GM18909 (cell line): ENCODE measurements around the gene ESR2.

Experiments
- ATAC-seq: cut with Tn5 transposase; IDR thresholded peaks from one replicate; pipeline ENCODE4 v1.9.1; 2021; ENCODE audit warnings: mild to moderate bottlenecking; ENCODE audit not compliant: unreplicated experiment, poor library complexity

ESR2 gene

DNA sequence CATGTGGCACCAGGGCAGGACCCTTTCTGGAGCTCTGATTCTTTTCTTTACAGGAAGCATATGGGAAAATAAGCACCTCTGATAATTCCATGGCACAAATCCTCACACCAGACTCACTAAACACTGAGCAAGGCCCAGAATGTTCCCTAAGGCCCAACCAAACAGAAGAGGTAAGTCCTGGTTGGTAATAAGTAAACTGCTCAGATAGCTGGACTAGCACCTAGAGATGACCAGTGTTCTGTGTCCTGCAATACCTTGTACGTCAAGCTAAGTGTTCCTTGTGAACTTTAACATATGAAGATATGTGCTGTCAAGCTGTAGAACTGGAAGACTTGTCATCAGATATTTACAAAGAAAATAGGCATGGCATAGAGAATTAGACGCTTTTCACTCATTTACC lies 186.7 kb downstream of the ESR2 start:
- ATAC-seq, result no peak

DNA sequence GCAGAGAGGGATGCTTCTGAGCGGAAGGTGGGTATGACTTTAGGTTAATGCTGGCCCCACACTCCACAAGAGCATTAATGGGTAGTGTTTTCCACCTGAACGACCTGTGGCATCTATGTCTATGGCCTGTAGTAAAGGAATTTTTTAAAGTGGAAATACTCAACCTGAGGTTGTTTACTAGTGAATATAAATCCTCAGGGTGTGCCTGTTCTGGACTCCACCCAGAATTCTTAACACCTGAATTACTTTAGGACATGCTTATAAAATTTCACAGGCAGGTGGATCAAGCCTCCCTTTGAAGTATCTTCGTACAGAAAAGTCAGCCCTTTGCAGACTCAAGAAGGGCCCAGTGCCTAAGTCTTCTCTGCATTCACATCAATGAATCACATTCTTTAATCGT lies 196.1 kb downstream of the ESR2 start:
- no peak for ATAC-seq

DNA sequence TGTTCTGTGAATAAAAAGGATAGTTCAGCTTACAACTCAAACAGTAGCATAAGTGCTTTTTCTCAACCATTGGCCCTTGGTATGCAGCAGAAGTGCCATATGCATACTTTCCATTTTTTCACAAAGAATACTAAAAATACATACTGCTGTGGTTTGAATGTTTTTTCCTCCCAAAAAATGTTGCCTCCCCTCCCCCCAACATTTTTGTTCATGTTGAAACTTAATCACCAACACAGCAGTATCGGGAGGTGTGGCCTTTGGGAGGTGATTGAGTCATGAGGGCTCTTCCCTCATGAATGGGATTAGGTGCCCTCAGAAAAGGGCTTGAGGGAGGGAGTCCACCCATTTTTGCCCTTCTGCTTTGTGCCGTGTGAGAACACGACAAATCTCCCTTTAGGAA lies 198.6 kb downstream of the ESR2 start:
- ATAC-seq, result no peak

DNA sequence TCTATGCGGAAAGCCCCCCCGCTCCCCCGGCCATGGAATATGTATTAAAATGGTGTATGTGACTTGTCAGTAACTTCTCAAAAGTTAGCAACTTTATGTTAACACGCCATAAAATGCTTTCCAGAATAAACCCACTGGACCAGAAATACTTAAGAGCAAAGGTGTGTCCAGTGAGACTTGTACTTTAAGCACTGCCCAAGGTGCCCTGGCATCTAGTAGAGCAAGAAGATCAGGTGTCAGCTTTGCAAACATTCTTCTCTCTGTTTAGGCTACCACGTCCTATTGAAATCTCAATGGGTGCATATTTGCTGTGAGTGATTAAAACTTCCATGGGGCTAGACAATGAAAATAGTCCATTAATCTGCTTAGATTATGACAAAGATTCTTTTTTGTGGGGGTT lies 201.2 kb downstream of the ESR2 start:
- no peak for ATAC-seq

DNA sequence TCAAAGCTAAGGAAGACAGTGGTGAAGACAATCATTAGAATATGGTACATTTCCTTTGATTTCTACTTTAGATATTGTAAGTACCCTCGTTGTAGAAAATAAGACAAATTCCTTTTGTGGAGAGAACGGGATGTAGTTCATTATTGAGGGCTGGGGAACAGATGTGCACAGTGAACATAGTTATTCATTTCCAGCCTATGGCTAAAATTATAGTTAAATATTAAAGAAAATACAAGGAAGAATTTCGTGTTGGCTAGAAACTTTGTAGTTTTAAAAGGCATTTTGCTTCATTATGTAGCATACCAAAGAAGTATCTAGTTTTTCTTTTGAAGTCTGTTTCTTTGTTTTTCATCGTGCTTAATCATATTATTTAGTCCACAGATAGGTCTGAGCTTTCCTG lies 201.8 kb downstream of the ESR2 start:
- no peak for ATAC-seq

DNA sequence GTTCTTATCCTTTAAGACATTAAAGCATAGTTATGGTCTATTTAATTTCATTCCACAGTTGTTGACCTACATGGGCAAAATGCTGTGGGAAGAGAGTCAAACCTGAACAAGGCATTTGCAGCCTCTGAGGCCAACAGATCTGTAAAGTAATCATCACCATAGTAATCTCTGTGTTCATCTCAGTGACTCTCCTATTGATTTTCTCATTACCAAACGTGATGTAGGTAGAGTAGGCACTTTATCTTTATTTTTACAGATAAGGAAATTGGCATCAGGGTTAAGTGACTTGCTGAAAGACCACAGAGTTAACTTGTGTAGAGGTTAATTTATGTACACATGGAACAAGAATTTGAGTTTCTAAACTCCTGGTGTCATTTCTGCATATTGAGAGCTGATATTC lies 203.0 kb downstream of the ESR2 start:
- no peak for ATAC-seq

DNA sequence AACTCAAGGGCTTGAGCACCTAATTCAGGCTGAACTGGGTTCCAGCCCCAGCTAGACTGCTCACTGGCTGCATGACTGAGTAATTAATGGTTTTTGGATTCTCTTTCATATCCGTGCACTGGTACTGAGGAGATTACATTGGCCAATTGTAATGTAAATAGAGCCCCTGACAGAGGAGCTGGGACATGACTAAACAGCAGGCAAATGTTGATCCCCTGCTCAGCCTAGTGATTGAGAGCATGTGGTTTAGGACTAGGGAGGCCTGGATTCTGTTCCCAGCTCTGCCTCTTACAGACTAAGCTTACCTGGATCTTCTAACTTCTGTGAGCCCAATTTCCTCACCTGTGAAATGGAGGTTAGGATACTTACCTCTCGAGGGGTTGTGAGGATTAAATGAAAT lies 204.3 kb downstream of the ESR2 start:
- no peak for ATAC-seq

DNA sequence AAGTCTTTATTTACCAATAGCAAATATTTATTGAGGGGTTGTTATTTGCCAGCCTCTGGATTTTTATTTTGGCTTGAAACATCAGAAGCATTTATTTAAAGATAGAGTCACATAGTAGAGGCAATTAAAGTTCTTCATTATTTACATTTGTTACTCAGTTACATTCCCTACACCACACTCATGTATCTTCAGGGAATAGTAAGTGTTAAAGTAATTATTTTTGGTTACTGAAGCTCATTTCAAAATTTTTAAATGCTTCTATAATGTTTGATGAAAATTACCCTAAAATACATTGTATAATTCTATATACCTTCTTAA lies 205.6 kb downstream of the ESR2 start:
- no peak for ATAC-seq

DNA sequence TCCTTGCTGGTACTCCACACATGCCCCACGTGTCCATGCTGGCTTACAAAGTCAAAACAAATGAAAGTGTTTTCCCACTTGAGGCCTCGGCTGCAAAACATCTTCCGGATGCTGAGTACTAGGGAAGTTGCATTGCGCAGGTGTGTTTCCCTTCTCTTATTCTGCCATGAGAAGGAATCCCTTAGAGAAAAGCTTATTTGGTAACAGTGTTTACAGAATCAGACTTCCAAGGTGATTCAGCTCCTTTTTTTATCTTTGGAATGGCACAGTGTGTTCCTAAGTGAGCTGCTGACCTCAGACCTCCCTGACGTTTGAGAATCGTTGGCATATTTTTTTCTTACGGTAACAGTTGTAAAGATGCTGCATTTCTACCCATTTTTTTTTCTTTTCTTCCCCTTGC lies 211.3 kb downstream of the ESR2 start:
- no peak for ATAC-seq

DNA sequence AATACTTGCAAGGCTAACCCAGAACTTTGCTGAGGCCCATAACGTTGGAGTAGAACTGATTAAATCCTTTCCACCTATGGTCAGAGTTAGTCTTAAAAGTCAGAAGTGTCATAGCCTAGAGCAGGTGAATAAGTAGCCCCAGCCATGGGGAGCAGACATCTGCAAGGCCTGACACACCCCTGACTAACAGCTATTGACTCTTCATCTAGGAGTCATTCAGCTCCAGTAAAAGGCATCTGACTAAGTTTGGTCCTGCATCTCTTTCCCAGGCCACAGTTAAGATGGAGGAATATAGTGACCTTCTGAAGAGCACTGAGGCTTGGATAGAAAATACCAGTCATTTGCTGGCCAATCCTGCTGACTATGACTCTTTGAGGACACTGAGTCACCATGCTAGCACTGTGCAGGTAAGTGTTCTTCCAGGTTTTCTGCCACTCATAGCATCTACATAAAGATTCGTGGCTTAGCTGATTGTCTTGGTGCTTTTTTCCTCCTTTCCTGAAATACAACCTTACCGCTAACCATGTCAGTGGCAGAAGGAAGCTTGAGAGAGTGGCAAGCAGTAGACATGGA lies 212.9 kb downstream of the ESR2 start:
- ATAC-seq, result no peak

DNA sequence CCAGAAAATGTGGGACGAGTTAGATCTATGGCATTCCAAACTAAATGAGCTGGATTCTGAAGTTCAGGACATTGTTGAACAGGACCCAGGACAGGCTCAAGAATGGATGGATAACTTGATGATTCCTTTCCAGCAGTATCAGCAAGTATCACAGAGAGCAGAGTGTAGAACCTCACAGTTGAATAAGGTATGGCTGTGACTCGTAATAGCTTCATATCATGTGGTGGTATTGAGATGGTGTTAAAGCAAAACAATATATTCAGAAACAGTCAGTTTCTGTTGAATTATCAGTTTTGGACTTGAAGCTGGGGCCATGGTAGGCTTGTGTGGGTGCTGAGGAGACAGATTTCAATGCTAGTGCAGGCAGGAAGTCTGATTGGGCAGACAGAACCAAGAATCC lies 213.7 kb downstream of the ESR2 start:
- no peak for ATAC-seq

DNA sequence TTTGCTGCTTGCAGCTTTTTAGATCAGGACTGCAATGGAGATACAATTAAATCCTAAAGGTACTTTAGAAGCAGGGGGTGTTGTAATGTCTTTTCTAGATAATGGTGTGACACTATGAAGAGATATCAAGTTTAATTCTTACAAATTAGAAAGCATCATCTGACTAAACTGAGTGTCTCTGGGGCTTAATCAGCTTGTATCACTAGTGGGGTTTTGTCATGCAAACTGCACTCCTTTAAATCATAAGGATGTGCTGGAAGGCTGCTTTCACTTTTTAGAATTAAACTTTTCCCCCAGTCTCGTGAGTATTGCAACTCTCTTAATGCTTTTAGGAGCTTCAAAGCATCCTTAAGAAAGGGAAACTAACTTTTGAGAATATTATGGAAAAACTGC lies 218.6 kb downstream of the ESR2 start:
- no peak for ATAC-seq

DNA sequence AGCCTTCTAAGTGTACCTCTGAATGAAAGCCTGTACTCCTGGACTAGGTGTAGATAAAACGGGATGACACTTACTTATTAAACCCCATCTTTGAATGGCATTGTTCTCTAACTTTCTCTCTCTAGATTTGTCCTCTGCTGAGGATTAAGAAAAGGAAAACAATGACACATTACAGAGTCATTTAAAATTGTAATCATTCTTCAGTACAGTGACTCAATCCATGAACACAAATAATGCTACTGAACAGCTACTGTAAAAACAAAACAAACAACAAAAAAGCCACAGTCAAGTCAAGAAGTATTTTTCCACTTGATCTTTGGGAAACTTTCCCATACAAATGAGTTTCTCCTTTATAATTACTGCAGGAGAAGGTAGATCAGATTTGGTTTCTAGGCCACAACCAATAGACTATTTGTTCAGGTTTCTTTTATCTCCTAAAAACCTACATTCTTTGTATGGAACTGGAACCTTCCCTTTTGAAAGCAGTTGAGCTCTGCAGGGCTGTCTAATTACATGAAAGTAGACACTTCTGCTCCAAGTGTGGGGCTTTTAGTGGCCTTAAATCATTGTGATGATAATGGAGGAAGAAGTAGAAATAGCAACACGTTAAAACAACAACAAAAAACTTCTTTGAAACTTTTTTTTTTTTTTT lies 219.1 kb downstream of the ESR2 start:
- no peak for ATAC-seq

DNA sequence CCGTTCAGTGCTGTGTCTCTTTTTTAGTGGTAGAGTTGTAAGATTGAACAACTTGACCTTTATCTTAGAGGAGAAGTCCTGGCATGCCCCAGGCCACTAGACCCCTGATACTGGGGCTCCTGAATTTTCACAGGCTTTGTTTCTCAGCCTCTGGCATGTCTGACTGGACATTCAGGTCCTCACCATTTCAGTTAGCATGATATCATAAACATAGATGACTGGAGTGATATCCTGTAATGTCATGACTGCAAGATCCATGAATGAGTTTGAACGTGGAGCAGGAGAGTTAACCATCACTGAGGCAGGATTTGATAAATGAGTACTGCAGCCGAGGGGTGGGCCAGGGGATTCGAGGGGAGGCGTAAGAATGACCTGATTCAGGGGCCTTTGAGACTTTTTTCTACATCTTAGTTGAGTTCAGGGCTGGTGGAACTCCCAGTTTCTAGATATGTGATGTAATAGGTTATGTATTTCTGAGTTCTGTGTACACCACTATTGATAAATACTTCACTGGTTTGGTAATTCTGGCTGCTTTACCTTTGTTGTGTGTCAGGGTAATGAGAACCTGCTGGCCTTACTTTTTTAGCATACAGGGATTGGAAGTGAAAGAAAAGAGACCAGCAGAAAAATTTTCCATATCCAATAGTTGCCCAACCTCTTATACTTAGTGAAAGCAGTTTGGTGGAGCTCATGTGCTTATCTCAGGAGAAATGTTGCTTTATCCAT lies 224.4 kb downstream of the ESR2 start:
- ATAC-seq, result no peak

DNA sequence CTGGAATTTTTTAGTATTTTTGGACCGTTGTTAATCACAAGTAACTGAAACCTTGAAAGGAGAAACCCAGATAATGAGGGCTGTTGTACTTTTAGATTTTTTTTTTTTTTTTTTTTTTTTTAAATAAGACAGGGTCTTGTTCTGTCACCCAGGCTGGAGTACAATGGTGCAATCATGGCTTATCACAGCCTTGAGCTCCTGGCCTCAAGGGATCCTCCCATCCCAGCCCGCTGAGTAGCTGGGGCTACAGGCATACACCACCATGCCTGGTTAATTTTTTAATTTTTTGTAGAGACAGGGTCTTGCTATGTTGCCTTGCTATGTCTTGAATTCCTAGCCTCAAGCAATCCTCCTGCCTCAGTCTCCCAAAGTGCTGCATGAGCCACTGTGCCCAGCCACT lies 229.7 kb downstream of the ESR2 start:
- ATAC-seq, result no peak

DNA sequence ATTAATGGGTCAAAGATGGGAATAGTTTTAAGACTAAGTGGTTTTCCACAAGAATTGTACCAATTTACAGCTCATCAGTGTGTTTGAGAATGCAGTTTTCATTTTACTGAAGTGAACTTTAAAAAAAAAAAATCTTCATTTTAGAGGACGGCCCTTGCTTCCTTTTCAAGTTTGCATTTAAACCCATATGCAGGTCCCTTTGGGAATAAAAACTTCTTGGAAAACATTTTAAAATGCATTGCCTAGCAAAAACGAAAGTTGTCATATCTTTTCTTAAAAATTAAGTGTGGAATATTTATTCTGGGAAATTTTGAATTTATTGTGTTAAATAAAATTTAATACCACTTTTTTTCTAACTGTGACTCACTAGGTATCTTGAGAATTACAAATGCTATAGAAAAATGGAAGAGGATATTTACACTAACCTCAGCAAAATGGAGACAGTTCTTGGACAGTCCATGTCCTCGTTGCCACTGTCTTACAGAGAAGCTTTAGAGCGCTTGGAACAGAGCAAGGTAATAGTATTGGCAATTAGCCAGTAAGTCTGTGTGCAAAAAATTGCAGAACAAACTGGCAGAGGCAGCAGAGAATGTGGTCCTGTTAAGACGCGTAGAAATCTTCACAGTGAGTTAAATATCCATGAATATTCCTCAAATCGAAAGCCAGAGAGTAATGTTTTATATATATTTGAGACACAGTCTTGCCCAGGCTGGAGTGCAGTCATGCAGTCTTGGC lies 231.6 kb downstream of the ESR2 start:
- ATAC-seq, result no peak

DNA sequence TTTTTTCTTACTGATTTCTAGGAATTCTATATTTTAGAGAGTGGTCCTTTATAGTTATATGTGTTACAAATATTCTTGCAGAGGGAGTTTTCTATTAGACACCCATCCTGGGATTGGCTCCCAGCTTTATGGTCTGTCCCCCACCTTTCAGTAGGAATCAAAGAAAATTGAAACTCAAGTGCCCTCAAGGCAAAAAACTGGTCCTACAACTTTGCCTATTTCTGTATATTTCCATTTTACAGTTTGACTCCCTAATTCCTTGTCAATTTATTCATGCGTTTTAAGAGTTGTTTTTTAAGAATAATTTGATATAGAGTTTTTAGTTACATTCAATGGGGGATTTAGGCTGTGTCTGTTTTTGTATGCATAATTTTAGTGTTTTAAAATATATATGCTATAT lies 232.5 kb downstream of the ESR2 start:
- no peak for ATAC-seq

DNA sequence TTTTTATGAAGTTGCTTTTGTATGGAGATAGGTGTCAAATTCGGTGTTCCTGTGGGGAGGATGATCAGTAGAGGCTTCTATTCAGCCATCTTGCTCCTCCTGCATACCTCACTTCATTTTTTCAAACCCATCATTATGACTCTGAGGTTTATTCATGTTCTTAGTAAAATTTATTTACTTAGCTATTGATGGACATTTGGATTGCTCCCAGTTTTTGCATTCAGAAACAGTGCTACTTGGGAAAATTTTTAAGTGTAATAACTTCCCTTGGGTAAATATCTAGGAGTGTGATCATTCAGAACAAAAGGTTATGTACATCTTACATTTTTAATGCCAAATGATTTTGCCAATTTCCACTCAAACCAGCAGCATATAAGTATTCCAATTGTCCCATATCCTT lies 233.1 kb downstream of the ESR2 start:
- no peak for ATAC-seq

DNA sequence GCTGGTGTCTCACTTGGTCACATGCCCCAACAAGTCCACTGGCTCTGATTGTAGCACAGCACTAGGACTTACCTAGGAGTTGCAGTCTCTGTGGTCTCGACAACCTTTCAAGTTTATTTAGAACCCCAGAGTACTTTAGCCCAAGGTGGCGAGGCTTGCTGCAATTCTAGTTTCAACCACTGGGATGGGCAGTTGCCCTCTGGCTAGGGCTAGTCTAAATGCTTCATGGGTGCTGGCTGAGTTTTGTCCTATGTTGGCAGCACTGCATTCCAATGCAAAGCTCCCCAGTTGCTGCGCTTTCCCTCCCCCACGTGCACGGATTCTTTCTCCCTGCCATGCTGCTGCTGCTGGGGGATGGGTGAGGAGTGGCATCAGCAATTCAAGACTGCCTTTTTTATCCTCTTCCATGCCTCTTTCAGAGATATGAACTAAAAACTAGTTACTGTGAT lies 233.5 kb downstream of the ESR2 start:
- ATAC-seq, result no peak

DNA sequence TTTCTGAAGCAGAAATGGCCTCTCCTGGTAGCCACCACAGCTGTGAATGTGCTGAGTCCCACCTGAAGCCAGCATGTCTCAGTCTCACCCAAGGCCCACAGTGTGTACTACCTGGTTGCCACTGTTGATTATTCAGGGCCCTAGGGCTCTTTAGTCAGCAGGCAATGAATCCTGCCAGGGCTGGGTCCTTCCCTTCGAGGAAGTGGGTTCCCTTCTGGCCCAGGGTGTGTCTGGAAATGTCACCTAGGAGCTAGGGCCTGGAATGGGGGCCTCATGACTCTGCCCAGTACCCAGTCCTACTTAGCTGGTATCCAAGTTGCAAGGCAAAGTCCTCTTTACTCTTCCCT lies 234.0 kb downstream of the ESR2 start:
- ATAC-seq, result no peak

DNA sequence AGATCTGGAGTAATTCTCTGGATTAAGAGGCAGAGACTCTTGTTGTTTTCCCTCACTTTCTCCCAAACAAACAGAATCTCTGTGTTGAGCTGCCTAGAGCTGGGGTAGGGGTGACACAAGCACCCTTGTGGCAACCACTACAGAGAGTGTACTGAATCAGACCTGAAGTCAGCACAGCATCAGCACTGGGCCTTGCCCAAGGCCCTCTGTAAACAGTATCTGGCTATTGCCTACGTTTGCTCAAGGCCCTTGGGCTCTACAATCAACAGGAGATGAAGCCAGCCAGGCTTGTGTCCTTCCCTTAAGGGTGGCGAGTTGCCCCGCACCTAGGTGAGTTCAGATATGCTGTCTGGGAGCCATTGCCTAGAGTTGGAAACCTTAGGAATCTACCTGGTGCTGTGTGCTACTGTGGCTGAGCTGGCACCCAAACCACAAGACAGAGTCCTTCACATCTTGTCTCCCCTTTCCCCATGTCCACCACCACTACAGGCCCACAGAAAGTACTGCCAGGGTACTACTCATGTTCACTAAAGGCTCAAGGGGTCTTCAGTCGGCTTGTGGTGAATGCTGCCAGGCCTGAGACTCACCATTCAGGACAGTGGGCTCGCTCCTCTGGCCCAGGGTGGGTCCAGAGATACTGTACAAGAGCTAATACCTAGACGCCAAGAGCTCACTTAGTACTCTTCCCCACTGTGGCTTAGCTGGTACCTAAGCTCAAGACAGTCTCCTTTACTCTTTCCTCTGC lies 234.5 kb downstream of the ESR2 start:
- no peak for ATAC-seq
